GM18508 (cell line): ENCODE results near the gene TMEM132D.
"Not testable (repeated sequence)": the region's sequence is repeated elsewhere in the genome, so short reads cannot be mapped to it uniquely, and the experiment has no call there.

Source experiments
- ATAC-seq: cut with Tn5 transposase; IDR thresholded peaks from one replicate; pipeline ENCODE4 v1.9.1; 2021; ENCODE audit warnings: moderate number of reproducible peaks; ENCODE audit not compliant: insufficient read depth, unreplicated experiment

TMEM132D gene

DNA sequence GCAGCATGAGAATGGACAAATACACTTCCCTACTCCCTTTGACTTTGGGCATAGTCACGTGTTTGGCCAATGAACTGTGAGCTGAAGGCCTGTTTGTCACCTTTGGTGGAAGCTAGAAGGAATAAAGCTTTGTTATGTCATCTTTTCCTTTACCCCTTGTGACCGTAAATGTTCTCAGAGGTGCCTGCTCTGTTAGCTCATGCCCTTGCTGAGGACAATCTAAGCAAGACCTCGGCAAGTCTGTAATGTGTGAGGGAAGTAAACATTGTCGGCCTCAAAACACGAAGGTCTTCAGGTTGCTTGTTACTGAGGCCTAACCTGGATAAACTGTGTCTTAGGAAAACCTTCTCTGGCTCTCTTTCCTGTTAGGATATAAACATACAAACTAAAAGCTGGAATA lies 354.2 kb downstream of the TMEM132D start:
- no peak for ATAC-seq

DNA sequence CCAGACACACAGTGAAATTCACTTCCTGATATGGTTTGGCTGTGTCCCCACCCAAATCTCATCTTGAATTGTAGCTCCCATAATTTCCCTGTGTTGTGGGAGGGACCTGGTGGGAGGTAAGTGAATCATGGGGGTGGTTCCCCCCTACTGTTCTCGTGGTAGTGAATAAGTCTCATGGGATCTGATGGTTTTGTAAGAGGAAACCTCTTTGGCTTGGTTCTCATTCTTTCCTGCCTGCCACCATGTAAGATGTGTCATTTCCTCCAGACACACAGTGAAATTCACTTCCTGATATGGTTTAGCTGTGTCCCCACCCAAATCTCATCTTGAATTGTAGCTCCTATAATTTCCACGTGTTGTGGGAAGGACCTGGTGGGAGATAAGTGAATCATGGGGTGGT lies 354.8 kb downstream of the TMEM132D start:
- not testable (repeated sequence) for ATAC-seq

GRCh38 chr12:129544716-129545115 lies 359.1 kb downstream of the TMEM132D start:
- ATAC-seq = no peak

DNA sequence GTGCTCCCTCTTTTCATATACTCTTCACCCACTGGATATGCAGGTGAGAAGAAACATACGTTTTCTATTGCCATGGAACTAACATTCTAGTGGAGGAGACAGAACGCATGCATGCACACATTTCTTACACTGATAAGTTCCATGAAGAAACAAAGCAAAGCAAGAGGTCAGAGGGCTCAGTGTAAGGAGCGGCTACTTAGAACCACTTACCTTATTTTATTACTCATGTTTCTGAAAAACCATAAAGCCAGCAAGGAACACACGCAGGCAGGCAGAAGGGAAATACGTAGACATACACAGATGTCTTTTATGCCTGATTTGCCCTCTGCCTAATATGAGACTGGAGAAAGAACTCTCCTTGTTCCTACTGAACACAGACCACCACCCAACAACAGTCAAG lies 362.9 kb downstream of the TMEM132D start:
- no peak for ATAC-seq

GRCh38 chr12:129540249-129540648 lies 363.6 kb downstream of the TMEM132D start:
- ATAC-seq = no peak

GRCh38 chr12:129538724-129539335 lies 365.0 kb downstream of the TMEM132D start:
- not testable (repeated sequence) for ATAC-seq

DNA sequence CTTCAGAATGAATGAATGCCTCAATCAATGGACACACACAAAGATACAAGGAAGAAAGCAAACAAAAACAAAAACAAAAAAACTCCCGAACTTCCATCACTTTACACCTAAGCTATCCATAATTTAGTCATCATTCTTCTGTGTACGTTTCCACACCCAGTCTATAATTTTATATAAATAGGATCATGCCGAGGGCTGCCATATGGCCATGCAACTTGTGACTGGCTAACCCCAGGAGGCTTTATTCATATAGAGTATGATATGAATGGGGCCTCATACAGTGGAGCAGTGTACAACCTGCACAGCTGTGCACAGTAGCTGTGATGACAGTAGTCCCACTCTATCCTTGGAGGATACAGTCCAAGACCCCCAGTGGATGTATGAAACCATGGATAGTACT lies 365.7 kb downstream of the TMEM132D start:
- no peak for ATAC-seq

DNA sequence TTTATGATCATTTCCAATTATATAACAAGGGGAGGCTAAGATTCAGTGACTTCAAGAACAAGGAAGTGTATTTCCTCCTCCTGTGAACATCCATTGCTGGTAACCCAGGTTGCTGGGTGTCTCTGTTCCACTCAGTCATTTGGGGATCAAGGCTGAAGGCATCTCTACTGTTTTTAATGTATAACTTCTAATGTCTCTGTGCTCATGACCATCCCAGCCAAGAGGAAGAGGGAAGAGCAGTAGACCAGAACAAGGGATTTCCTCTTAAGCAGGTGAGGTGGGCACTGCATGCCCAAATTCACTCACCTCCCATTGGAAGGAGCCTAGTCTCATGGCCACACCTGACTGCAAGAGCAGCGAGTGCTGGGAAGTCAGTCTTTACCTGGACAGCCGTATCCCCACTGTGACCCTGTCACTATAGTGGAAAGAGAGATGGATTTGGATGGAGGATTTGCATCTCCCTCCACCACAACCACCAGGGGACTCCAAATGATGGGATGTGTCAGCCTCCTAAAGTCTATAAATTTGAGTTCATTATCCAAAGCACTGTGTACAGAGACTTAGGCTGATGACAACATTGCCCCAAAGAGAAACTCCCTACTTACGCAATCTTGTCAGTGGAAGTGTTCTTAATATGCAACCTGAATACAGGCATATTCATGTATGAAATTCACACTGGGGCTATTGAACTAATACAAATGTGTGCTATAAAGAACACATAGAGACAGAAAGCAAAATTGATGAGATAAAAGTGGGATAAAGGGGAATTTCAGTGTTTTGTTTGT lies 368.7 kb downstream of the TMEM132D start:
- no peak for ATAC-seq

DNA sequence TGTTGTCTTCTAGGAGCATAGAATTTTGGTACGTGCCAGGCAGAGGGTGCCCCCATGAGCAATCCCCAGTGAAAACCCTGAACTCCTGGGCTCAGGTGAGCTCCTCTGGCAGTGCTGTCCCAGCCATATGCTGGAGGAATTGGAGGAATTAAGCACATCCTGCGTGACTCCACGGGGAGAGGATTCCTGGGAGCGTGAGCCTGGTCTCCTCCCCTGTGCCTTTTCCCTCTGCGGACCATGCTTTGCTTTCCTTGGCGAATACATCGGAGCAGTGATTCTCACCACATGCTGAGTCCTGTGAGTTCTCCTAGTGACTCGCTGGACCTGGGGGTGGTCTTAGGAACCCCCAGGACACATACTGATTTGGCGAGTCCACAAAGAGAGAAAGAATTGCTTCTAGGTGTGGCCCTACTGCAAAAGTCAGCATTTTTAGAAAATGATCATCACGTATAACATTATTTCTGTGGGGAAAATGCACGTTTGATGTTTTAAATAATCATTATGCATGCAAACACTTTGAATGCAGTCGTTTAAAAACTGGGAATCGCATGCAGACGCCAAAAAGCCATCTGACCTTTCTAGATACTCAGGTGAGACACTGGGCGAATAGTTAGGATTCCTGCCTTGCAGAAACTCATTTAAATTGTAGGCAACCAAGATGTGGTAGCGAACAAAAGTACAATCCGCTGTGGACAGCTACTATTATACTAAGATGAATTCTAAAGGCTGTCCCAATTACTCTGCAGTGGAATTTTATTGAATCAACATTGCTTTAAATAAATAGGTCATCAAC lies 370.9 kb downstream of the TMEM132D start:
- ATAC-seq = no peak

DNA sequence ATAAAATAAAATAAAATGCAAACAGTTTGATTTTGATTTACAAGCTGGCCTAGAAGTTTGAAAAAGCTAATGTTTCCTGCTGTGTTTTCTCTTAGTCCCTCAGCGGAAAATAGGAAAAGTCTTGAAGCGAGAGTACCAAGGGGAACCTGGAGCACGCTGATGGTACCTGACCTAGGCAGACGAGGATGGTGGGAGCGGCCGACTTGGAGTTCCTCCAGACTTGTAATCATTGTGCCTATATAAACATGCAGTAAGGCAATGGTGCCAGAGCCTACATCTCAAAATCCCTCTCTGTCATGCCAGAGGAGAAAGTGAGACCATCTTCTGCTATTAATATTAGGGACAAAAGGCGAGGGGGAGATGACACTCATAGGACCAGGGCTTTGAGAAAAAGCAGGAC lies 371.7 kb downstream of the TMEM132D start:
- ATAC-seq = no peak

DNA sequence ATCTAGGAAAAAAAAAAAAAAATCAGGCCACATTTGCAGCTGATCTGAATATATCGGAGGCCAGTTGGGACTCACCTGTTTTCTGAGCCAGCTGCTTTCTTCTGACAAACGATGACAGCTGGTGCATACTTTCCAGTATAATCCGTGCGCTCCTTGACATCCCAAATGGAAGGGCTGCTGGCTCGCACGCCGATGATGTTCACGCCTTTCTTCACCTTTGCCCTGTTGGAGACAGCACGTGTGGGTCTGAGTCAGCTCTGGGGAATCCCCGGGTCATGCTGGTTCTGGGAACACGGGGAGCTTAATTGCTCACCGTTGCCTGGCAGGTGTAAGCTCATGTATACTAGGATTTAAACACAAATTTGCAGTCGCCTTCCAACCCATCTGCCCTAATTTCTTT lies 372.8 kb downstream of the TMEM132D start:
- ATAC-seq = no peak

GRCh38 chr12:129530517-129530916 lies 373.3 kb downstream of the TMEM132D start:
- no peak for ATAC-seq

- ATAC-seq = no peak
These were observed 376.3 kb downstream of the TMEM132D start for GRCh38 chr12:129527506-129527905.

- no peak for ATAC-seq
These were observed 380.2 kb downstream of the TMEM132D start for GRCh38 chr12:129523621-129524020.

DNA sequence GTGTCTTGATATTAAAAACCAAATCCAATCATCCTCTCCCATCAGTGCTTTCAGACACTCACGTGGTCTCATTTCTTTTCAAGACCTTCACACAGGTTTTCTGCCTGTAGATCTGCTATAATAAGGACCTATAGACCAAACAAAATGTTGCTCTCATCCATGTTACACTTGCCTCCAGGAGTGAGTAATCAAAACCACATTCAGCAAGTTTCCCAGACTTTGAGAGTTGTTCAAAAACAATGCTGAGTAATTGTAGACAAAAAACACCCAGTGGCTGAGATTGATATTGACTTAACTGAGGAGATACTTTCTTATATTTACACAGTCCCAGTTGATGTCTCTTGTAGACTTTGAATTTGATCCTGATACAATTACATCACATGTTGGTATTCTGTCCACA lies 383.1 kb downstream of the TMEM132D start:
- no peak for ATAC-seq

DNA sequence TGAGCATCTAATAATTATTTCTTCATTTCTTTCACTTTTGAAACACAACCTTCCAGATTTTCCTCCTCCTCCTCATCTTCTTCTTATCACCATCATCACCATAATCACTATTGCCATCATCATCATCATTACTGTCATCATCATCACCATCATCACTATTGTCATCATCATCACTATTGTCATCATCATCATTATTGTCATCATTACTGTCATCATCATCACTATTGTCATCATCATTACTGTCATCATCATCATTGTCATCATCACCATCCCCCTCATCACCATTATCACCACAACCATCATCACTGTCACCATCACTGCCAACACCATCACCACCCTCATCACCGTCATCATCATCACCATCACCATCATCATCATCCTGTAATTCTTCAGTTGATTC lies 400.0 kb downstream of the TMEM132D start:
- no peak for ATAC-seq

DNA sequence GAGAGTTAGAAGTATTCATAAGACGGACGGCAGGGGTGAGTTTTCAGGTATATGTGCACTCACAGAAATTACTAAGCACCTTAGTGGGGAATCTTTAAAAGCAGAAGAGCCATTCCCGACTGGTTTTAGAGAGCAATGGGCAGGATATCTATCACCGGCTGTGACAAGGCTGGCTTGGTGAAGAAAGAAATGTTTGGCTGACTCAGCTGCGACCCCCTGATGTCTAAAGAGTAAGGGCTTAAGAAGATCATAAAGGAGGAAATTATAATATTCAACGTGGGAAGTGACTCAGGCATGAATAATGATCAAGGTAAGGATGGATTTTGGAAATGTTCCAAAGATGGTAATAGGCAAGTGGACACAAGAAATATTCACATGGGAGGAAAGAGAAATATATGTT lies 407.6 kb downstream of the TMEM132D start:
- ATAC-seq = no peak

DNA sequence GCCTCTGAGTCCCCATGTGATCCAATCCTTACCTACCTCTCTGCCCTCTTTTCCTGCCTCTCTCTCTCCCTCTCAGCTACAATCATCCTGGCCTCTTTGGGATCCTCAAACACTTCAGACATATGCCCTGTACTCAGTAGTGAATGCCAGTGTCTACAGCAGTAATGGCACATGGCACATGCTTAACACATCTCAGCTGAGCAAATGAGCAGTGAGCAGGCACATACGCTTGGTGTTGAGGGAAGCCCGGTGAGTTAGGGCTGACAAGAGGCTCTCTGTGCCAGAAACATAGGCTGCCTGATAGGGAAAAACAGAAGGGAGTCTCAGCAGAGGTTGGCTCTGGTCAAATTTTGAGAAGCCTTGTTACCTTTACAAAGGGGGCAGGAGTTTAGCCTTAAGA lies 409.1 kb downstream of the TMEM132D start:
- no peak for ATAC-seq

DNA sequence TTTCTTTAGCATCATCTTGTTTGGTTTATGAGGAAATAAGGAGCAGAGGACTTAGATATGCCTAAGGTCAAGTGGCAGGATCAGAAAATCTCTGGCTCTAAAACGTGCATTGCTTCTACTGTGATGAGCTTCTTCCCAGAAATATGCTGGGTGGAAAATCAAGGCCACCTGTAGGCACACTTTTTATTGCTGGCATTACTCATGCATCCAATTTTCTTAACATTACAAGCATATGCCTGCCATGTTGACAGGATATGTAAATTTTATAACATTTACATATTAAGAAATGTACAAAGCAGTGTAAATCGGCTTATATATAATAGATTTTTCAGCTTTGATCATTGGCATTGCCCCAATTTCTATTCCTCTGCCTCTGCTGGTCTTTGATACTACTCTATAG lies 409.6 kb downstream of the TMEM132D start:
- ATAC-seq = no peak

GRCh38 chr12:129489100-129489676 lies 414.6 kb downstream of the TMEM132D start:
- ATAC-seq = no peak

GRCh38 chr12:129486931-129487330 lies 416.9 kb downstream of the TMEM132D start:
- ATAC-seq = no peak
